OCI-LY1 (cell line): ENCODE results near the gene SMPD3.

Source experiments
- H2AFZ ChIP-seq: fragments of 200-600 bp; sonication (generic), shearing (Covaris generic); 2 replicates; pipeline ENCODE4 v1.6.0; 2014; ENCODE audit warnings: antibody characterized with exemption, mild to moderate bottlenecking, low read length
- H3F3A ChIP-seq: fragments of 200-600 bp; sonication (generic), shearing (Covaris generic); 2 replicates; pipeline ENCODE4 v1.6.0; 2014; ENCODE audit warnings: mild to moderate bottlenecking, antibody characterized with exemption, low read length, moderate library complexity; ENCODE audit not compliant: insufficient read depth
- H3K27ac ChIP-seq: fragments of 200-600 bp; sonication (generic); 2 replicates; pipeline ENCODE4 v1.5.1; 2014; ENCODE audit warnings: low read length, mixed run types, mild to moderate bottlenecking, low read depth; ENCODE audit not compliant: poor library complexity, severe bottlenecking
- H3K27me3 ChIP-seq: fragments of 200-600 bp; sonication (generic); 2 replicates; pipeline ENCODE4 v1.6.0; 2014; ENCODE audit warnings: antibody characterized with exemption, mild to moderate bottlenecking, low read length, moderate library complexity; ENCODE audit not compliant: insufficient read depth
- H3K36me3 ChIP-seq: fragments of 200-600 bp; sonication (generic); 2 replicates; pipeline ENCODE4 v1.6.1; 2014; ENCODE audit warnings: mild to moderate bottlenecking, antibody characterized with exemption, low read length, moderate library complexity, mixed read lengths; ENCODE audit not compliant: insufficient read depth
- H3K4me1 ChIP-seq: fragments of 200-600 bp; sonication (generic); 2 replicates; pipeline ENCODE4 v1.5.1; 2014; ENCODE audit warnings: mild to moderate bottlenecking, low read length, moderate library complexity; ENCODE audit not compliant: insufficient read depth, severe bottlenecking
- H3K4me2 ChIP-seq: fragments of 200-600 bp; sonication (generic), shearing (Covaris generic); 2 replicates; pipeline ENCODE4 v1.6.1; 2014; ENCODE audit warnings: low read length
- H3K4me3 ChIP-seq: fragments of 200-600 bp; sonication (generic); 2 replicates; pipeline ENCODE4 v1.5.1; 2014; ENCODE audit warnings: low read length, low read depth, mild to moderate bottlenecking, mixed read lengths; ENCODE audit not compliant: poor library complexity, severe bottlenecking
- H3K79me2 ChIP-seq: fragments of 200-600 bp; shearing (Covaris generic); 2 replicates; pipeline ENCODE4 v1.6.1; 2016; ENCODE audit warnings: mixed run types, low read length, mixed read lengths; ENCODE audit not compliant: insufficient read depth
- H3K9ac ChIP-seq: fragments of 200-600 bp; sonication (generic), shearing (Covaris generic); 2 replicates; pipeline ENCODE4 v1.6.1; 2014; ENCODE audit warnings: mild to moderate bottlenecking, low read length, mixed read lengths
- H3K9me2 ChIP-seq: fragments of 200-600 bp; sonication (generic), shearing (Covaris generic); 2 replicates; pipeline ENCODE4 v1.6.1; 2014; ENCODE audit warnings: low read depth, mild to moderate bottlenecking, low read length, mixed read lengths
- H3K9me3 ChIP-seq: fragments of 200-600 bp; shearing (Covaris generic); 2 replicates; pipeline ENCODE4 v1.6.1; 2014; ENCODE audit warnings: low read length, mixed read lengths
- H4K20me1 ChIP-seq: fragments of 200-600 bp; sonication (generic), shearing (Covaris generic); 2 replicates; pipeline ENCODE4 v1.6.0; 2016; ENCODE audit warnings: mild to moderate bottlenecking, low read length; ENCODE audit not compliant: insufficient read depth
- CTCF ChIP-seq: fragments of 200-600 bp; sonication (generic), shearing (Covaris generic); IDR thresholded peaks from 2 replicates; pipeline ENCODE4 v1.5.1; 2017; ENCODE audit warnings: mild to moderate bottlenecking, antibody characterized with exemption, low read length, moderate library complexity, mixed read lengths
- EZH2 ChIP-seq: fragments of 200-600 bp; sonication (generic), shearing (Covaris generic); IDR thresholded peaks from 2 replicates; pipeline ENCODE4 v1.8.0; 2017; ENCODE audit warnings: borderline replicate concordance, mixed run types, mild to moderate bottlenecking, antibody characterized with exemption, low read length, moderate library complexity, mixed read lengths

Gene SMPD3

GRCh38 chr16:68396481-68396880, 51.8 kb downstream of the SMPD3 start:
- Histone ChIP-seq H2AFZ (no peak overlapping the region), H4K20me1 (no peaks in the 10 kb centered on the region), H3K4me3 (no peak overlapping the region), H3K4me2 (no peak overlapping the region), H3F3A (no peaks in the 10 kb centered on the region), H3K27ac (no peak overlapping the region), H3K36me3 (no peaks in the 10 kb centered on the region), H3K9me3 (no peaks in the 10 kb centered on the region), H3K9ac (no peak overlapping the region), H3K79me2 (no peaks in the 10 kb centered on the region), H3K27me3 (no peaks in the 10 kb centered on the region; the same call in 1 of the 2 replicates), H3K4me1 (no peaks in the 10 kb centered on the region), H3K9me2 (no peaks in the 10 kb centered on the region)
- TF ChIP-seq CTCF (peak; percentile 75), EZH2 (no peak)

GRCh38 chr16:68395815-68396214, 52.5 kb downstream of the SMPD3 start:
- TF ChIP-seq CTCF = no peak
- Histone ChIP-seq H3K27ac (no peak overlapping the region), H3K79me2 (no peaks in the 10 kb centered on the region), H3K4me3 (no peak overlapping the region), H3K9ac (no peak overlapping the region), H3K4me1 (no peaks in the 10 kb centered on the region), H3K4me2 (no peak overlapping the region), H4K20me1 (no peaks in the 10 kb centered on the region), H2AFZ (no peak overlapping the region), H3K9me3 (no peaks in the 10 kb centered on the region), H3K27me3 (no peaks in the 10 kb centered on the region), H3K36me3 (no peaks in the 10 kb centered on the region), H3F3A (no peaks in the 10 kb centered on the region), H3K9me2 (no peaks in the 10 kb centered on the region)

GRCh38 chr16:68395167-68395786, 53.0 kb downstream of the SMPD3 start:
- H3K36me3 ChIP-seq = no peaks in the 10 kb centered on the region
- H2AFZ ChIP-seq = no peak overlapping the region
- TF ChIP-seq EZH2 = no peak
- no peak for TF ChIP-seq CTCF
- no peaks in the 10 kb centered on the region for H3K9me2 ChIP-seq
- no peaks in the 10 kb centered on the region for H3K79me2 ChIP-seq
- H3K4me3 ChIP-seq = no peak overlapping the region
- H3K9me3 ChIP-seq = no peaks in the 10 kb centered on the region
- H3K27ac ChIP-seq = no peak overlapping the region
- no peak overlapping the region for H3K4me2 ChIP-seq
- H4K20me1 ChIP-seq = no peaks in the 10 kb centered on the region
- no peaks in the 10 kb centered on the region for H3K27me3 ChIP-seq
- H3K9ac ChIP-seq = no peak overlapping the region
- H3F3A ChIP-seq = no peaks in the 10 kb centered on the region
- H3K4me1 ChIP-seq = no peaks in the 10 kb centered on the region
